ENCODE data around the gene STAT4. TPM values are rescaled to one million over a fixed set of nuclear protein-coding genes. Genes with fewer than 3 reads are reported as not detected.

Gene STAT4
- total RNA-seq, 2 experiments from 2014 or later: 77.1 to 83.0 TPM

- intact Hi-C loops (cut with DNase I, micrococcal nuclease): no loop called here
- ATAC-seq (ENCODE audit: poor library complexity): no peak
- H3K36me3 Mint-ChIP-seq (ENCODE audit: low read depth): no peaks in the 10 kb centered on the region
These were observed 21.0 kb upstream of the STAT4 start for GRCh38 chr2:191171708-191172355.

GRCh38 chr2:191171286-191171685, 20.5 kb upstream of the STAT4 start:
- ATAC-seq (ENCODE audit: poor library complexity) (no peak), DNase-seq (no peak)
- intact Hi-C loops (cut with DNase I, micrococcal nuclease): no loop called here
- Mint-ChIP-seq H3K4me3 (no peak overlapping the region), H3K27ac (no peak overlapping the region), H3K27me3 (no peaks in the 10 kb centered on the region), H3K9me3 (no peaks in the 10 kb centered on the region), H3K36me3 (ENCODE audit: low read depth) (no peaks in the 10 kb centered on the region), H3K4me1 (ENCODE audit: low read depth) (peaks cover 10% of the 10 kb centered on the region)
- Histone ChIP-seq H3K4me1 (ENCODE audit: insufficient read depth, low read length) (no peaks in the 10 kb centered on the region), H3K27me3 (ENCODE audit: control insufficient read depth in 1 of 2, insufficient read depth in 2 of 2, low read length in 2 of 2) (no peaks in the 10 kb centered on the region), H3K9me3 (ENCODE audit: control insufficient read depth in 1 of 2, insufficient read depth in 1 of 2, low read length in 2 of 2) (no peaks in the 10 kb centered on the region), H3K36me3 (ENCODE audit: insufficient read depth, low read length) (no peaks in the 10 kb centered on the region), H3K4me3 (ENCODE audit: low read length) (no peak overlapping the region), H3K27ac (ENCODE audit: low read depth in 1 of 2, low read length in 2 of 2) (no peak overlapping the region)
- TF ChIP-seq CTCF (IDR thresholded peaks at IDR 0.05): no peak
- ChIA-PET POLR2A (interaction anchor here (0.6 to 0.7 kb wide), 2 partner anchors 119 to 152 kb away, joined by 3 to 4 read pairs; no protein-coding TSS in a partner anchor), CTCF (interaction anchor here (1.2 kb wide), 1 partner anchor 350 kb away, joined by 4 read pairs; no protein-coding TSS in a partner anchor)

More at GRCh38 chr2:191171708-191172355, 21.0 kb upstream of the STAT4 start:
- no peak overlapping the region for H3K4me3 ChIP-seq (ENCODE audit: low read length)
- CTCF ChIA-PET: no interaction called here
- no peak for DNase-seq
- POLR2A ChIA-PET: interaction anchor here (0.8 kb wide), 1 partner anchor 289 kb away, joined by 3 read pairs; no protein-coding TSS in a partner anchor
- Mint-ChIP-seq H3K9me3 (no peaks in the 10 kb centered on the region), H3K4me3 (no peak overlapping the region), H3K27me3 (no peaks in the 10 kb centered on the region), H3K4me1 (ENCODE audit: low read depth) (peaks cover 10% of the 10 kb centered on the region), H3K27ac (no peak overlapping the region)
- peaks cover 3% of the 10 kb centered on the region for H3K4me1 ChIP-seq (ENCODE audit: insufficient read depth, low read length)
- no peaks in the 10 kb centered on the region for H3K9me3 ChIP-seq (ENCODE audit: control insufficient read depth in 1 of 2, insufficient read depth in 1 of 2, low read length in 2 of 2)
- no peaks in the 10 kb centered on the region for H3K36me3 ChIP-seq (ENCODE audit: insufficient read depth, low read length)
- no peak overlapping the region for H3K27ac ChIP-seq (ENCODE audit: low read depth in 1 of 2, low read length in 2 of 2)
- no peak for TF ChIP-seq CTCF (IDR thresholded peaks at IDR 0.05)
- no peaks in the 10 kb centered on the region for H3K27me3 ChIP-seq (ENCODE audit: control insufficient read depth in 1 of 2, insufficient read depth in 2 of 2, low read length in 2 of 2)

DNA sequence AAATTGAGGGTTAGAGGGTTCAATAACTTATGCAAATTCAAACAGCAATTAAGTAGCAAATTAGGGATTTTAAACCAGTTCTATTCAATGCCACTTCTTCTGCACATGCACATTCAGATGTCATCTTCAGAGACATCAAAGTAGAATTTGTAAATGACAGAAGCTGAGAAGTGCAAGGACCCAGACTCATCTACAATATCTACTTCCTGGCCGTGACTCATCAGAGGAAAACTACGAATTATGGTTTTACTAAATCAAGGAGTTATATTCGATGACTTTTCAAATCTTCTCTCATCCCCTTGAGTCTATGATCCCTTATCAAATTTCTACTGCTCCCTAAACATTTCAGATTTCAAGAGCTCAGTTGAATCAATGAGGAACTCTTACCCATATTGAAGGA, 20.0 kb upstream of the STAT4 start:
- Histone ChIP-seq H3K4me1 (ENCODE audit: insufficient read depth, low read length) (no peaks in the 10 kb centered on the region), H3K9me3 (ENCODE audit: control insufficient read depth in 1 of 2, insufficient read depth in 1 of 2, low read length in 2 of 2) (no peaks in the 10 kb centered on the region), H3K27ac (ENCODE audit: low read depth in 1 of 2, low read length in 2 of 2) (no peak overlapping the region), H3K4me3 (ENCODE audit: low read length) (no peak overlapping the region), H3K36me3 (ENCODE audit: insufficient read depth, low read length) (no peaks in the 10 kb centered on the region), H3K27me3 (ENCODE audit: control insufficient read depth in 1 of 2, insufficient read depth in 2 of 2, low read length in 2 of 2) (no peaks in the 10 kb centered on the region)
- intact Hi-C loops (cut with DNase I, micrococcal nuclease): no loop called here
- Mint-ChIP-seq H3K4me3 (no peak overlapping the region), H3K27ac (no peak overlapping the region), H3K9me3 (no peaks in the 10 kb centered on the region), H3K36me3 (ENCODE audit: low read depth) (no peaks in the 10 kb centered on the region), H3K27me3 (no peaks in the 10 kb centered on the region), H3K4me1 (ENCODE audit: low read depth) (peaks cover 10% of the 10 kb centered on the region)
- ChIA-PET POLR2A (interaction anchor here (0.6 to 0.7 kb wide), 2 partner anchors 119 to 152 kb away, joined by 3 to 4 read pairs; no protein-coding TSS in a partner anchor), CTCF (interaction anchor here (1.2 kb wide), 1 partner anchor 351 kb away, joined by 4 read pairs; no protein-coding TSS in a partner anchor)
- TF ChIP-seq CTCF (IDR thresholded peaks at IDR 0.05): no peak
- DNase-seq: peak in 2 of 14 experiments; percentile 15 to 19
- ATAC-seq (ENCODE audit: poor library complexity): peak; percentile 74

All from CD4-positive, alpha-beta T cell (primary cell).